GM18909 (cell line): ENCODE measurements around the gene LIMD2.

ENCODE experiments used
- ATAC-seq: cut with Tn5 transposase; IDR thresholded peaks from one replicate; pipeline ENCODE4 v1.9.1; 2021; ENCODE audit warnings: mild to moderate bottlenecking; ENCODE audit not compliant: unreplicated experiment, poor library complexity

Gene LIMD2

GRCh38 chr17:63701868-63702720 is 2.2 kb upstream of the LIMD2 start:
- ATAC-seq = no peak

GRCh38 chr17:63701456-63701820 is 1.5 kb upstream of the LIMD2 start:
- ATAC-seq = no peak

- ATAC-seq = peak; percentile 12
Measured at GRCh38 chr17:63700528-63701455, 867 bp upstream of the LIMD2 start.

GRCh38 chr17:63698886-63699637 is 863 bp downstream of the LIMD2 start:
- ATAC-seq = peak; percentile 28

- ATAC-seq = no peak
Measured at GRCh38 chr17:63698381-63698885, 1.5 kb downstream of the LIMD2 start.

GRCh38 chr17:63697341-63698286 is 2.3 kb downstream of the LIMD2 start:
- peak; percentile 30 for ATAC-seq

- no peak for ATAC-seq
Measured at GRCh38 chr17:63696381-63696961, 3.5 kb downstream of the LIMD2 start.

- ATAC-seq = no peak
Measured at GRCh38 chr17:63695889-63696288, 4.0 kb downstream of the LIMD2 start.

- ATAC-seq = no peak
Measured at GRCh38 chr17:63694950-63695773, 4.8 kb downstream of the LIMD2 start.

- ATAC-seq = no peak
Measured at GRCh38 chr17:63694229-63694949, 5.5 kb downstream of the LIMD2 start.

GRCh38 chr17:63693411-63694113 is 6.4 kb downstream of the LIMD2 start:
- no peak for ATAC-seq

GRCh38 chr17:63692195-63692816 is 7.6 kb downstream of the LIMD2 start:
- ATAC-seq = no peak

- ATAC-seq = no peak
Measured at GRCh38 chr17:63689479-63689878, 10.4 kb downstream of the LIMD2 start.

GRCh38 chr17:63688396-63689020 is 11.4 kb downstream of the LIMD2 start:
- no peak for ATAC-seq

GRCh38 chr17:63686138-63686685 is 13.7 kb downstream of the LIMD2 start:
- ATAC-seq = no peak

GRCh38 chr17:63685578-63685977 is 14.3 kb downstream of the LIMD2 start:
- ATAC-seq = no peak
